NCI-H2227 (cell line): ENCODE measurements around the gene RBMX.
A peak's percentile ranks its signal among the peaks of the same experiment; 100 is the strongest.
"Not testable (repeated sequence)": the region's sequence is repeated elsewhere in the genome, so short reads cannot be mapped to it uniquely, and the experiment has no call there.

Source experiments
- DNase-seq: peaks from one replicate; lab custom pipeline; 2025; ENCODE audit not compliant: unreplicated experiment; lab: John Stamatoyannopoulos, UW

The RBMX gene

DNA sequence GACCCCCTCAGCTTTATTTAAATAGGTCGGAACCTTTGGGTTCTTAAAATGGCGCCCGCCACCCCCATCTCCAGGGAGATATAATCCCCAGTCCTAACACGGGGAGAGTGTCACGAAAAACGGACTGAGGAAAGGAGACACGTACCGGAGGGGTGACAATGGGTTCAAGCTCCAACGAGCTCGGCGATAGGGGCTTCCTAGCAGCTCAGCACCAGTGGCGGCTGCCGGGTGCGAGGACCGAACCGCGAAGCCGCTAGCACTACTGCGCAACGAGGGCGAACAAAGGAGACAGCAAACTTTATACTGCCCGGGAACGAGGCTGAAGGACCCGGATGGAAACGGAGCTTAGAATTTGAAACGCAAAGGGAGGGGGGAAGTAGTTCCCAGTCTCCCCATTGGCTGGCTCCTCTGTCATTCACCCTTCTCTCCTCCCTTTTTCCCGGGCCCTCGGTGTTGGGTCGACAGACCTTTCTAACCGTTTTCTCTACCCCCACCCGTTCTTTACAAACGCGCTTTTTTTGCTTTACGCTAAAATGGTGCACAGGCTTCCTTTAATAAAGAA lies at the start of gene RBMX:
TSS of gene RBMX (minus strand) at position 274 of the 562 bp plus-strand sequence. CDS start 1,298 bp downstream, outside the sequence.
- DNase-seq, result peak; percentile 98

DNA sequence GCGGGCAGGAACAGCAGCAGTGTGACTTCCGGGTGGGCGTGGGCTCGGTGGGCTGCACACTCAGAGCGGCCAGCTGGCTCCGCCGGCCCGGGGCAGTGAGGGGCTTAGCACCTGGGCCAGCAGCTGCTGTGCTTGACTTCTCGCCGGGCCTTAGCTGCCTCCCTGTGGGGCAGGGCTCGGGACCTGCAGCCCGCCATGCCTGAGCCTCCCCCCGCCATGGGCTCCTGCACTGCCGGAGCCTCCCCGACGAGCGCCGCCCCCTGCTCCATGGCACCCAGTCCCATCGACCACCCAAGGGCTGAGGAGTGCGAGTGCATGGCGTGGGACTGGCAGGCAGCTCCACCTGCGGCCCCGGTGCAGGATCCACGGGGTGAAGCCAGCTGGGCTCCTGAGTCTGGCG lies 40.9 kb upstream of the RBMX start:
- DNase-seq, result not testable (repeated sequence)

- no peak for DNase-seq
Observed at GRCh38 chrX:136920001-136920400, 39.5 kb upstream of the RBMX start.

DNA sequence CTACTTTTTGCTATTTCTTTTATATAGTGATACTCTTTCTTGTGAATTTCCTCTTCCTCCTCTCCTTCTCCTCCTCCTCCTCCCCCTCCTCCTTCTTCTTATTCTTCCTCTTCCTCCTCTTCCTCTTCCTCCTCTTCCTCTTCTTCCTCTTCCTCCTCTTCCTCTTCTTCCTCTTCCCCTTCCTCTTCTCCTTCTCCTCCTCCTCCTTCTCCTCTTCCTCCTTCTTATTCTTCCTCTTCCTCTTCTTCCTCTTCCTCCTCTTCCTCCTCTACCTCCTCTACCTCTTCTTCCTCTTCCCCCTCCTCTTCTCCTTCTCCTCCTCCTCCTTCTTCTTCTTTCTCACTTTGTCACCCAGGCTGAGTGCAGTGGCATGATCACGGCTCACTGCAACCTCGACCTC lies 36.3 kb upstream of the RBMX start:
- DNase-seq, result no peak

DNA sequence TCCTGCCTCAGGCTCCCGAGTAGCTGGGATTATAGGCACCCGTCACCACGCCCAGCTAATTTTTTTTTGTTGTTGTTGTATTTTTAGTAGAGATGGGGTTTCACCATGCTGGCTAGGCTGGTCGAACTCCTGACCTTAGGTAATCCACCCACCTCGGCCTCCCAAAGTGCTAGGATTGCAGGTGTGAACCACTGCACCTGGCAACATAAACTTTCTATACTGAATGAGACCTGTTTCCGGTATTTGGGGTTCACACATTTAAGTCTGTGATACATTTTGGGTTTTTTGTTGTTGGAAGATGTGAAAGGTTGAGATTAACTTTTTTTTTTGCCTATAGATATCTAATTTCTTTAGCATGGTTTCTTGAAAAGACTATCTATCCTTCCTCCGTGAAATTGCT lies 31.1 kb upstream of the RBMX start:
- DNase-seq, result not testable (repeated sequence)

DNA sequence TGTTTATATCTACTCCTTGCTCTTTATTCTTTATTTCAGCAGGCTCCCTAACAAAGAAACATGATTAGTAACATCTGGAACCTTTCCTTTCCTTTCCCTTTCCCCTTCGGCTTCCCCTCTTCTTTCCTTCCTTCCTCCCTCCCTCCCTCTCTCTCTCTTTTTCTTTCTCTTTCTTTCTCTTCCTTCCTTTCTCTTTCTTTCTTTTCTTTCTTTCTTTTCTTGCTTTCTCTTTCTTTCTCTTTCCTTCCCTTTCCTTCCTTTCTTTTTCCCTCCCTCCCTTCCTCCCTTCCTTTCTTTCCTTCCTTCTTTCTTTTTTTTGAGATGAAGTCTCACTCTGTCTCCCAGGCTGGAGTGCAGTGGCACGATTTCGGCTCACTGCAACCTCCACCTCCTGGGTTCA lies 30.7 kb upstream of the RBMX start:
- no peak for DNase-seq

- DNase-seq, result no peak
Observed at GRCh38 chrX:136910565-136911035, 30.1 kb upstream of the RBMX start.

DNA sequence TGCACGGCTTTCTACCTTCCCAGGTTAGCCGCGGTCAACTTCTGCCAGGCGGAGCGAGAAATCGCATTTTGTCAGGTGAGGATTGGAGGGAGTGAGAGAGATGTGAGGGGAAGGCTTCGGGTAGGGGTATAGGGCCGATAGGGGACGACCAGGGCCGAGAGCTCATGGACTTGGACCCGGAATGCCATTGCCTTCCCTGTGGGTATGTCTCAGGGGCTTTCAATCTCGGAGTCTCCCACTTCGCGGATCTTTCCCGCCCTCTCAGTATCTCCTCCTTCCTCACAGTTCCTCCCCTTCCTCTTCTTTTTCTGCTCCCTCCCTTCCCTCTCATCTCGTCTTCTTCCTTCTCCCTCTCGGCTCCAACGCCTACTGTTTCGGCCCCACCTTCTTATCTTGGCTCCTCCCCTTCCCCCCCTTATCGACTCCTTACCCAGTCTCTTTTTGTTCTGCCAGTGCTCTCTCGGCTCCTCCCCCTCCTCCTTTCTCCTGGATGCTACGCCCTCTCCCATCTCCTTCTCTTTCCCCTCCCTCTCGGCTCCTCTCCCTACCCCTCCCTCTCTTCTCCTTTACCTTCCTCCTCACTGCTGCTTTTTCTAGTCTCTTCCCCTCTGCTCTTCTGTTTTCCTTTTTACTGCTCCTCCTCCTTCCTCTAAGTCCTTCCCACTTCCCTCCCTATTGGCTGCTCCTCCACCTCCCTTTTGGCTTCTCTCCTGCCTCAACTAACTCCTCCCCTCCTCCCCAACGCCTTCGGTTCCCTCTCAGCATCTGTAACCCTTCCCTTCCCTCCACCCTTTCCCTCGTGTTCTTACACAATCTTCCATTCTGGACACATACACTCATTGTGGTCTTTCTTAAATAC lies 29.4 kb upstream of the RBMX start:
- DNase-seq, result peak; percentile 95

DNA sequence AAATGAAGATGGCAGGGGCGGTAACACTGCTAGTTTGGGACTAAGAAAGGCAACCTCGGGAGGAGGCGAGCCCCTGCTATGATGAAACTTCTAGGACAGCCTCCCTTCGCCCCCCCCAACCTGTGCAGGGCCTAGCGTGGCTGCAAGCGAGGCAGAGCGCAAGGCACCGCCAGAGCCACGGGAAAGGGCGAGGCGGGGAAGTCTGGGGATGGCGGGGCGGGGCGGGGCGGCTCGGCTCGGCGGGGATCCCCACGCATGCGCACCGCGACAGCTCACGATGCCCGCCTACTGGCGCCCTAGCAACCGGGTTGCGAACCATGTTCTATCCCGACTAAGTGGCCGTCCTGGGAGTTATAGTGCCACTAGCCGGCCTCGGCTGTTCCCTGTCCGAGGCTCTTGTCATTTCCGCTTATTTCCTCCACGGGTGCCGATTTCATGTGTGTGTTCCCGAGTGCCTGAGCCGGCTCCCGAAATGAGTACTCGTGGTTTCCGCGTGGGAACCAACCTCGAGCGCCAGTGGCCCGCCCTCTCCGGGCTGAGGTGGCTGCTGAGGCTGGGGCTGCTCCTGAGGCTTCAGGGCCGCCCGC lies 28.7 kb upstream of the RBMX start:
- DNase-seq, result peak; percentile 92

DNA sequence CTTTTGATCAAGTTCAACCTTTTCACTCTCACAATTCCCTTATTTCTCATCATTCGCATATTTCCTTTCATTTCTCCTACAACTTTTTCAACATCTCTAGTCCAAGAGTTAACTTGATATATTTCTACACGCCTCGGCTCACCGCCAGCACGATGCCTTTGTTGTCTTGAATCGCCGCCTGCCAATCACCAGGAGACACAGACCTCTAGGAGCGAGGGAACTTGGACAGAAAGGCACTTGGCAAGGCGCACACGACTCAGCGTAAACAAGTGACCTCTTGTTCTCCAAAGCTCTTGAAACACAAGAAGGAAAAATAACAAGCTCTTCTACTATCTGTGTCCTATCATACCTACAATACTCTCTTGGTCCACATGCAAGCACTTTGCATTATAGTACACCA lies 27.1 kb upstream of the RBMX start:
- DNase-seq, result no peak

DNA sequence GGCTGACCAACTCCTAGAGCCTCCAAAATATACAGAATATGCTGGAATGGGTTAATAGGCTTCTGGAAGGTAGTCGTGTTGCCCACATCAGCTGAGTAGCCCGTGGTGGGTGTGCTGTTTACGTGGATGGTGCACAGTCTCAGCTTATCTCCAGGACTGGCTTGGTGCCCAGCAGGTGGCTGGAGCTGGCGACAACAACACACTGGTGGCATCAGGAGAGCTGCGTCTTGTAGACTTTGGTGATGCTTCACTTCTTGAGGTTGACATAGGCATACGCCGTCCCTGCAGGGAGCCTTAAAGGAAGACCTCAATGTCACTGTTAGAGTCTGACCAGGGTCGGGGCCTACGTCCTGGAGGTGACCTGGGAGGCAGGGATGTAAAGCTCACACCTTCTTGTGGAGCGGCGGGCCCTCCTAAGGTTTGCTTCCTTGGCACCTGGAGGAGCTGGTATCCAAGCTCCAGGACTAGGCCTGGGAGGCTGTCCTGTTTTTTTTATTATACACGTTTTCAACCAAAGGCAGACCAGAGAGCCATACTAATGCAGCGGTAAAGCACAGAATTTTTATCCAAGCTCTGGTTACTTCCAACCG lies 26.5 kb upstream of the RBMX start:
- no peak for DNase-seq

DNA sequence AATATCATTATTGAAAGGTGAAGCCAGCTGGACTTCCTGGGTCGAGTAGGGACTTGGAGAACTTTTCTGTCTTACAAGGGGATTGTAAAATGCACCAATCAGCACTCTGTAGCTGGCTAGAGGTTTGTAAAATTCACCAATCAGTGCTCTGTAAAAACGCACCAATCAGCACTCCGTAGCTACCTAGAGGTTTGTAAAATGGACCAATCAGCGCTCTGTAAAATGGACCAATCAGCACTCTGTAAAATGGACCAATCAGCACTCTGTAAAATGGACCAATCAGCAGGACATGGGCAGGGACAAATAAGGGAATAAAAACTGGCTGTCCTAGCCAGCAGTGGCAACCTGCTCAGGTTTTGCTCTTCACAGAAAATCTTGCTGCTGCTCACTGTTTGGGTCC lies 23.5 kb upstream of the RBMX start:
- DNase-seq, result not testable (repeated sequence)

DNA sequence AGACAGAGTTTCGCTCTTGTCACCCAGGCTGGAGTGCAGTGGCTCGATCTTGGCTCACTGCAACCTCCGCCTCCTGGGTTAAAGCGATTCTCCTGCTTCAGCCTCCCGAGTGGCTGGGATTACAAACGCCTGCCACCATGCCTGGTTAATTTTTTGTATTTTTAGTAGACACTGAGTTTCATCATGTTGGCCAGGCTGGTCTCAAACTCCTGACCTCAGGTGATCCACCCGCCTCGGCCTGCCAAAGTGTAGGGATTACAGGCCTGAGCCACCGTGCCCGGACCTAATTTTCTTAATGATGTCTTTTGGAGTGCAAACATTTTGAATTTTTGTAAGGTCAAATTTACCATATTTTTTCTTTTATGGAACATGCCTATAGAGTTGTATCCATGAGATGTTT lies 19.5 kb upstream of the RBMX start:
- DNase-seq, result not testable (repeated sequence)

DNA sequence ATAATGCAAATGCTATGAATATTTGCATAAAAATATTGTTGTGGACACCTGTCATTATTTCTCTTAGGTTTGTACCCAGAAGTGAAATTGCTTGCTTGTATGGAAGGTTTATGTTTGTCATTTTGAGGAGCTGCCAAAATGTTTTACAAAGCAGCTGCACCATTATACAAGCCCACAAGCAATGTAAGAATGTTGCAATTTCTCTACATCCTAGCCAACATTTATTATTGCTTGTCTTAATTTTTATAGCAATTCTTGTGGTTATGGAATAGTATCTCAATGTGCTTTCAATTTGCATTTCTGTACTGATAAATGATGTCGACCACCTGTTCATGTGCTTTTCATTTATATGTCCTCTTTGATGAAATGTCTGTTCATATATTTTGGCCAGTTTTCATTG lies 18.7 kb upstream of the RBMX start:
- DNase-seq, result no peak

- DNase-seq, result not testable (repeated sequence)
Observed at GRCh38 chrX:136898752-136899151, 18.2 kb upstream of the RBMX start.

DNA sequence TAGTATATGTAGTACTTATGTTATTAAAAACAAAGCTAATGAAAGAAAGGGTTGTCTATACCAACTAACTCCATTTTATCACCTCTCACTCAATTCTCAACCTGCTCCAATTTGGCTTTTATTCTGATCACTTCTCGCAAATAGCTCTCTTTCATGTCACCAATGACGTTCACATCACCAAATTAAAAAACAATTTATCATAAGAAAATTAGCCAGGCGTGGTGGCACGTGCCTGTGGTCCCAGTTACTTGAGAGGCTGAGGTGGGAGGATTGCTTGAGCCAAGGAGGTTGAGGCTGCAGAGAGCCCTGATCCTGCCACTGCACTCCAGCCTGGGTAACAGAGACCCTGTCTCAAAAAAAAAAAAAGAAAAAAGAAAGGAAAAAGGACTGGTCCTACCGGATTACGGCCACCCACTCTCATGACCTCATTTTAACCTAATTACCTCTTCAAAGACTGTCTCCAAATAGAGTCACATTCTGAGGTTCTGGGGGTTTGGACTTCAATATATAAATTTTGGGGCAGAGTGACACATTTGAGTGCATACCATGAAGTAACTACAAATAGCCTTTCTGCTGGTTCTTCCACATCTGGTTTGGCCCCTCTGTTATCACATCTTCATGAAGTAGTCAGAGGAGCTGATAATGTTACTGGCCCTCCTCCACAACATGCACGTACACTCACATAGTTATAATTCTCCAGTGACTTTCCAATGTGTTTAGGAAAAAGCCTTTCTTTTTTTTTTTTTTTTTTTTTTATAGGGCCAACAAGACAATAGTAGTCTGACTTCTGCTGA lies 15.8 kb upstream of the RBMX start:
- DNase-seq, result no peak

GRCh38 chrX:136892412-136892811 lies 11.9 kb upstream of the RBMX start:
- DNase-seq, result no peak

- not testable (repeated sequence) for DNase-seq
Observed at GRCh38 chrX:136890596-136890995, 10.1 kb upstream of the RBMX start.

DNA sequence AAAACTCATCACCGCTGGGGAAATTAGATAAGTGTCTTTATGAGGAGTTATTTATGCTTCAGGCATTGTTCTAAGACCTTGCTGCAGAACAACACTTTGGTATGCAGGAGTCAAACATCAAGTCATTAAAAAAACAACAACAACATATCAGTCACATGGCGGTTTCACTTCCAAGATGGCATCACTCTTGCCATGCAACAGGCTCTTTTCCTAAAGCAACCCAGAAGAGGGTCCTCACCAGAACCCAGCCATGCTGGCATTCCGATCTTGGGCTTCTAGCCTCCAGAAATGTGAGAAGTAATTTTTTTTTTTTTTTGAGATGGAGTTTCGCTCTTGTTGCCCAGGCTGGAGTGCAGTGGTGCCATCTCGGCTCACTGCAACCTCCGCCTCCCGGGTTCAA lies 8.7 kb upstream of the RBMX start:
- DNase-seq, result no peak

DNA sequence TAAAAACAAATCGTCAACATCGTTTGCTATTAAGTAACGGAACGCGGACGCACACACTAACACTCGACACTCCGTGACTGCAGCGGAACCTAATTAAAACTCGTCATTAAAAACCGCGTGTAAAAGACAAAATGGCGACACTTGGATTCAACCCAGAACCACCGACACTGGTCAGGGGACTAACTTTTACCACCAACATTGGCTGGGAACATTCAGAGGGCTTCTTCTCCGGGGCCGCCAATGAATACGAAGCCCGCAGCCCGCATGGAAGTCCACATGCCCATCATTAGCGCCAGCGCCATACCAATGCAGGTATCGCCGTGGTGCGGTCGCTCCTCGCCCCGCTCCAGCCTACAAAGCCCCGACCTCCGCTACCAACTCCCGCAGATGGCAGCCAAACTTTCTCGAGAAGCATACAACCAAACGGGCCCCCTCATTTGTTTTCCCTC lies 498 bp downstream of the RBMX start:
- DNase-seq, result peak; percentile 59
